ENCODE data around the gene U2AF2. TPM values are rescaled to one million over a fixed set of nuclear protein-coding genes. Genes with fewer than 3 reads are reported as not detected.

U2AF2 gene
- total and polyA plus RNA-seq, 9 of the 15 experiments (the other 6 are each of a cell fraction or from before 2014, with no cell fraction given), result 3.0 to 331 (median 157) TPM

- TF ChIP-seq MGA (IDR thresholded peaks at IDR 0.05) (no peak), NFE2 (IDR thresholded peaks at IDR 0.05; ENCODE audit: low read depth) (no peak), CHD2 (IDR thresholded peaks at IDR 0.05; ENCODE audit: low read depth, low read length) (no peak), CUX1 (CRISPR knock-in tag; IDR thresholded peaks at IDR 0.05) (no peak), NFRKB (IDR thresholded peaks at IDR 0.05; ENCODE audit: low read depth) (no peak)
Observed at GRCh38 chr19:55700813-55701212, 46.0 kb downstream of the U2AF2 start (continued).

Measured in K562 (cell line).